GM18505 (cell line): ENCODE results near the gene MYO6.
"Not testable (repeated sequence)": the region's sequence is repeated elsewhere in the genome, so short reads cannot be mapped to it uniquely, and the experiment has no call there.

ENCODE experiments used
- ATAC-seq: cut with Tn5 transposase; IDR thresholded peaks from one replicate; pipeline ENCODE4 v1.9.1; 2021; ENCODE audit not compliant: unreplicated experiment
- POLR2A ChIP-seq: IDR thresholded peaks from 4 replicates; pipeline ENCODE4 v1.6.1; 2011; ENCODE audit warnings: borderline replicate concordance; ENCODE audit not compliant: insufficient read depth, insufficient read length; ENCODE audit errors: extremely low read depth

Gene MYO6

GRCh38 chr6:75863784-75864183 is 114.7 kb downstream of the MYO6 start:
- ATAC-seq, result no peak
- no peak for TF ChIP-seq POLR2A

- no peak for TF ChIP-seq POLR2A
- ATAC-seq, result no peak
Measured at GRCh38 chr6:75864446-75864845, 115.4 kb downstream of the MYO6 start.

- no peak for TF ChIP-seq POLR2A
- no peak for ATAC-seq
Measured at GRCh38 chr6:75870389-75870788, 121.3 kb downstream of the MYO6 start.

- ATAC-seq, result no peak
- no peak for TF ChIP-seq POLR2A
Measured at GRCh38 chr6:75874224-75874623, 125.2 kb downstream of the MYO6 start.

GRCh38 chr6:75876152-75876551 is 127.1 kb downstream of the MYO6 start:
- ATAC-seq, result no peak
- TF ChIP-seq POLR2A, result no peak

- no peak for ATAC-seq
- TF ChIP-seq POLR2A, result no peak
Measured at GRCh38 chr6:75880305-75880704, 131.3 kb downstream of the MYO6 start.

GRCh38 chr6:75882734-75883133 is 133.7 kb downstream of the MYO6 start:
- TF ChIP-seq POLR2A, result no peak
- no peak for ATAC-seq

- no peak for TF ChIP-seq POLR2A
- no peak for ATAC-seq
Measured at GRCh38 chr6:75884822-75885221, 135.8 kb downstream of the MYO6 start.

GRCh38 chr6:75892384-75892783 is 143.3 kb downstream of the MYO6 start:
- no peak for TF ChIP-seq POLR2A
- no peak for ATAC-seq

- TF ChIP-seq POLR2A, result no peak
- ATAC-seq, result peak; percentile 83
Measured at GRCh38 chr6:75893058-75893775, 144.2 kb downstream of the MYO6 start.

- peak; percentile 29 for ATAC-seq
- TF ChIP-seq POLR2A, result no peak
Measured at GRCh38 chr6:75893776-75894152, 144.7 kb downstream of the MYO6 start.

GRCh38 chr6:75896526-75896925 is 147.5 kb downstream of the MYO6 start:
- ATAC-seq, result no peak
- no peak for TF ChIP-seq POLR2A

GRCh38 chr6:75900216-75900615 is 151.2 kb downstream of the MYO6 start:
- not testable (repeated sequence) for ATAC-seq

GRCh38 chr6:75905129-75905528 is 156.1 kb downstream of the MYO6 start:
- not testable (repeated sequence) for ATAC-seq

- no peak for ATAC-seq
- no peak for TF ChIP-seq POLR2A
Measured at GRCh38 chr6:75906871-75907270, 157.8 kb downstream of the MYO6 start.
